EL (cell line): ENCODE measurements around the gene WHRN.

Source experiments
- DNase-seq: peaks from one replicate; pipeline ENCODE4 v3.0.0-alpha.2; 2016

WHRN gene

DNA sequence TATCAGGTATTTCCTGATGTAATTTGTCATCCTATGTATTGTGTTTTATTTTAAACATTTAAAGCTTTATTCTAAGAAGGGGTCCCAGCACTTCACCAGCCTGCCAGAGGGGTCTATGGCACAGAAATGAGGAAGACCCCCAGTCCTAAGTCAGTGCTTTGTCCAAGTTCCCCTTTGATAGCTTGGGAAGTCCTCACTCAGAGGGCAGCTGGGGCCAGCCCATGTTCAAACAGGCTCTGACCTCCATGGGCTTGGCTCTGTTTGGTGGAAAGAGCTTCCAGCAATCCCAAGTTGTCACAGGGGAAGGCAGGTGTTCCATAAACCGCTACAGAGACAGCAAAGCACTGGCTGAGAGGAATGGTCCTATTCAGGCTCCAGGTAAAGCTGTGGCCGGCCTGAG is 90.9 kb downstream of the WHRN start:
- no peak for DNase-seq

DNA sequence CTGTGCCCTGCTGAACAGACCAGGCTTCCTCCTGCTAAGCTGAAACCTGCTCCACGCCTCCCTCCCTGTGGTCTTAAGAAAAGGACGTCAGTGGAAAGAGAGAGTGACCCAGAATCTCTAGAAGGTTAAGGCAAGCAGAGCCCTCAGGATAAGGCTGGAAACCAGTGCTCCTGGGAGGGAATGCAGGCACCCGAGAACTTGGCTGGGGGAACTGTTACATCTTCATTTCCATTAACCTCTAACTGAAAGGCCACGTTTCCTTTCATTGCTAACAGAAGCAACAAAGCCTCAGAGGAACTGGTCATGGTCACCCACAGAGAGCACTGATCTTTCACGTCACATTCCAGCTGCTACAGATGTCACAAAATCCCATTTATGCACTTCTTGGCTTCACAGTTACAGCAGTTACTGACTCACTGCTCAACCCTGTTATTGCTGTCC is 91.4 kb downstream of the WHRN start:
- peak; percentile 24 for DNase-seq

DNA sequence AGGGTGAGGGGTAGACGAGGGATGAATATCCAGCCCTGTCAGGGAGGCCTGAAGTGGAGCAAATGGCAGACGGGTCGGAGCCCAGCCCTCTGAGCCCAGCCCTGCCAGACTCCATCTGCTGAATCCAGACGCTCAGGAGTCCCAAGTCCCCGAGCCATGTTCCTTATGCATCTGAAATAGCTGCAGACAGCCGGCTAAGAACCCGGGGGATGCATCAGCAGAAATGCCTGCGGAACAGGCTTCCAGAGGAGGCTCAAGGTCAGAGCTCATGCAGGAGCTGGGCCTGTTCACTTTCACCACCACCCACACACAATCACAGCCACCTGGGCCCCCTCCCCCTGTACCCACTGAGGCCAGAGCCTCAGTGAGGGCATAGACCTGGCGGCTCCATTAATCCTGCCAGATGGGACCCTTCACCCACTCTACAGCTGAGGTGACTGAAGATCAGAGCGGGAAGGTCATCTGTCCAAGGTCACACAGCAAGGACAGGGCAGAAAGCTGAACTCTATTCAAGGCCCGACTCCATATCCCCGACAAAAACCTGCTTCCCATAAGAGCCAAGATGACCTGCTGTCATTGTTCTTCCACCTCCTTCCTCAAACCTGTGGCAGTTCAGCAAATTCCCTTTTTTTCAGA is 93.1 kb downstream of the WHRN start:
- DNase-seq = no peak

DNA sequence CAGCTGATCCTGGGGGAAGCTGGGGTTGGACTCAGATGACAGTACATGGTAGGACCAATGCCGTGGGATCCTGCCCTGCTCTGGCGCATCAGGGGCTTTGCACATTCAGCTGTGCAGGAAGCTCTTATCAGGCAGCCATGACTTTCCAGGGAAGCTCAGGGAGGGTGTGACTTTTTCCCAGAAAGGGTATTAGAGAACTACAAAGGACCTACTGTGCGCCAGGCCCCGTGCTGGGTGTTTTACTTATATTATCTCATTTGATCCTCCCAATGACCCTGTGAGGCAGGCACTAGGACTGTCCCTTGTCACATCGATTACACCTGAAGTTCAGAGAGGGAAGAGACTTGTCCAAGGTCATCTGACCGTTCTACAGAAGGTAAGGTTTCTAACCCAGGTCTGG is 93.8 kb downstream of the WHRN start:
- DNase-seq = no peak

DNA sequence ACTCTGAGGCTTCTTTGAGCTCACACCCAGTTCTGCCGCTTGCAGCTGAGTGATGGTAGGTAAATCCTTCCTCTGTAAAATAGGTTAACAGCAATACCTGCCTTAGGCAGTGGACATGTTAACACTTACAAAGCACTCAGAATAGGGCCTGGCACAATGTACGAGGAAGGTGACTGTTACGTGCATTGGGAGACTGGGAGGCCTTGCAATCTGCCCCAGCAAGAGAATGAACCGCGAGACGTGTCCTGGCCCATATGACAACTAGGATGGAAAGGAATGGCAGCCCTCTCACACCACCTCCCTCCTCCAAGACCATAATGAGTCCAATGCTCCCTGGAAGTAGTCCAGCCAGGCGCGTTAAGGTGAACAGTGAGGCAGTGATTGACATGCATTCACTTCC is 94.4 kb downstream of the WHRN start:
- no peak for DNase-seq

DNA sequence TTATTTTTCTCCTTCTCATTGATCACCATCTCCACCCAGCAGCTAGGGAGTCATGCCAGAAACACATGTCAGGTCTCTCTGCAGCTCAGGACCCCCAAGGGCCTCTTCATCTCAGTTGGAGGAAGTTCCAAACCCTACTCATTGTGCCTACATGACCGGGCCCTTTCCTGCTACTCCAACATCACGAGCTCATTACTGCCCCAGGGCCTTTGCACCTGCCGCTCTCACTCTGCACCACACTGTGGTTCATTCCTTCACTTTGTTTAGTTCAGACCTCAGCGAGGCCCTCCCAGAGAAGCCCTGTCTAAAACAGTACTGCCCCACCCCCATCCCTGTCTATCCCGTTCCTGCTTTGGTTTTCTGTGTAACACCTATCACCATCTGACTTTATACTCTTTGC is 95.4 kb downstream of the WHRN start:
- DNase-seq = no peak

DNA sequence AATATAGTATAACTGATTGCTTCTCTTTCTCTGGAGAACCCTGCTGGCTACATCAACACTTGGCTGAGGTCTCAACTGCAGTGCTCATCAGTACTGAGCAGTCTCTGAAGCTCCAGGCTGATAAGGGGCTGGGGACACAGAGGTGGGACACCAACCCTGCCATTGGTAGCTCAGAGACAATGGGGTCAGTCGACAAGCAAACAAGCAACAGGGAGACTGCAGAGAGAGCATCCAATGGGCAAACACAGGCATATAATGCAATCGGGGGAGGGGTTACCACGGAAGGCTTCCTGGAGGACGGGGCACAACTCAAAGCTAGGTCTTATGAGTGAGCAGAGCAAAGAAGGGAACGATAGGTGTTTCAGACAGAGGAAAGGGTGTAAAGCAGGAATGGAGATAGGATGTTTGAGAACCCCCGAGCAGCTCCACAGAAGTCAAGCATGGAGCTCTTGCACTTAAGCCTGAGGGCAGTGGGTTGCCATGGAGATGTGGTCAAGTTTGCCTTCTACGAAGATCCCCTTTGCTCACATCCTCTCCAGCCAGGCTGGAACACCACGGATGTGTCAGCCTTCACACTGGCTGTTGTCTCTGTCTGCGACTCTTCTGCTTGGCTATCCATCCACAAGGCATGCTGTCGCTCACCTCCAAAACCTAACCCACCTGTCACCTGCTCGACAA is 96.0 kb downstream of the WHRN start:
- peak; percentile 87 for DNase-seq

DNA sequence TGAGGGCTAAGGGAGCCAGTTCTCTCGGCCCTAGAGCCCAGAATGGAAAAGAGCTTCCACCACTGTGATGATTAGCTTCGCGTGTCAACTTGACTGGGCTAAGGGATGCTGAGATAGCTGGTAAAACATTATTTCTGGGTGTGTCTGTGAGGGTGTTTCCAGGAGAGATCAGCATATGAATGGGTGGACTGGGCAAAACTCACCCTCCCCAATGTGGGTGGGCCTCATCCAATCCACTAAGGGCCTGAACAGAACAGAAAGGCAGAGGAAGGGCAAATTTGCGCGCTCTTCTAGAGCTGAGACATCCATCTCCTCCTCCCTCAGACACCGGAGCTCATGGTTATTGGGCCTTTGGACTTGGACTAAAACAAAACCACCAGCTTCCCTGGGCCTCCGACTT is 96.6 kb downstream of the WHRN start:
- no peak for DNase-seq

DNA sequence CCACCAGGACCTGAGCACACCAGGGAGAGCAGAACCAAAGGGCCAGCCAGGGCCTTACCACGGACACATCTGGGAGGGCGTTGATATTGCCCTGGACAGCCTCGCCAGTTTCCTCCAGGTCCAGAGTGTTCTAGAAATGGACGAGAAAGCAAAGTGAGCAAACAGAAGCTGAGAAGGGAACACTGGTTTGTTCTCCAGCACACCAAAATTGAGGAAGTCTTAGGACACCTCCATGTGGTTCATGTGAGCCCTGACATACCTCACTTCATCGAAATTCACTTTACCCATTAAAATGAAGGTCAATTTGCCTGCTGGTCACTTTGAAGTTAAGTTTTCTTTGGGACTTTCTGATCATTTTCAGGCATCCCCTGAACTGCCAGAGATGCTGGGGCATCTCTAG is 97.4 kb downstream of the WHRN start:
- DNase-seq = no peak

DNA sequence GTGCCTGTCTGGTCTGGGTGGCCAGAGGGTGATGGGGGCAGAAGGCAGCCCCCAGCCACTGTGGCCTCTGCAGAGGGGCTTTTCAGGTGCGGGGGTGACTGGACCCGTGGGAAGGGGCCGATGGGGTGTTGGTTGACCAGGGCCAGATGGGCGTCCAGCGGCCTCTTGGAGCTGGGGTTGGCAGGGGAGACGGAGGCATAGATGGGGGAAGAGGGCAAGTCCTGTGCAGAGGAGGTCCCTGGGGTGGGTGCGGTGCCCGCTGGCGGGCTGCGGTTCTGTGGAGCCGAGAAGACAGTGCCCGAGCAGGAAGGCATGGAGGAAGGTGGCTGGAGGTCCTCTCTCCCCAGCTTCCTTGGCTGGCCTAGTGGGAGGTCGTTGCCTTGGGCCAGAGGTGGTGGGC is 98.8 kb downstream of the WHRN start:
- no peak for DNase-seq

DNA sequence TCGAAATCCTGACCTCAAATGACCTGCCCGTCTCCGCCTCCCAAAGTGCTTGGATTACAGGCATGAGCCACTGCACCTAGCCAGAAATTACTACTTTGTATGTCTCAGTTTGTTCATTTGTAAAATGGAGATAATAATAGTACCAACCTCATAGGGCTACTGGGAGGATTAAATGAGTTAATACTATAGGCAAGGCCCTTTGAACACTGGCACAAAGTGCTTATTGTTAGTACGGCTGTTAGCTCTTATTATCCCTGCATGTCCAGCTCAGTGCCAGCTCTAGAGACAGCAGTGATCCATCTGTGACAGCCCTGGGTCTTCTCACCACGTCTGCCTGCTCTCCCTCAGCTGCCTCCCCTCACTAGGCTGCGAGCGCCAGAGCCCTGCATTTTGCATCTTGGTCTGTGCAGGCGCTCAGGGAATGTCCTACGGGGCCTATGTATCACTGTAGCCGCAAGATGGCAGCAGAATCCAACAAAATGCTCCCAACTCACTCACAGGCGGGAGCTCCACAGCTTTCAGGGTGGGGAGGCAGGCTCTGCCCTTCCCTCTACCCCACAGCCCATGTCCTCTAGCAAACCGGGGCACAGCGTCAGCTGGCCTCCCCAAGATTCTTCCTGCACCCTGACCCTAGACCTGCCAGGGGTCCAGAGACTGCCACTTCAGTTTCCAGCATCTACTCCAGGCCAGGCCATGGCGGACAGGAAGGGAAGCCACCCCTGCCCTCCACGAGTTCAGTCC is 99.8 kb downstream of the WHRN start:
- DNase-seq = peak; percentile 83

DNA sequence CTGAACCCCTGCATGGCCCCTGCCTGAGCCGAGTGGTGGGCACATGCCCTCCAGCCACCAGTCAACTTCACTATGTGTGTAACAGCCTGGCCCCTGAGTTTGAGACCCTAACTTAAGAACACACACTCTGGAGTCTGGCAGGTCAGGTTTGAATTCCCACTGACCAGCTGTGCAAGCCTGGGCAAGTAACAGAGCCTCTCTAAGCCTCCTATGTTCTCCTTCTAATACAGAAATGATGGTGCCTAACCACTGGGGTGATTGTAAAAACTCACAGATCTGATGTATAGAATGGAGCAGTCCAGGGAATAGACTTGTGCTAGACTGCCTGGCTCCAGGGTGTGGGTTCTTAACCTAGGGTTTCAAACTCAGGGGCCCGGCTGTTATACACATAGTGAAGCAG is 100.7 kb downstream of the WHRN start:
- no peak for DNase-seq

DNA sequence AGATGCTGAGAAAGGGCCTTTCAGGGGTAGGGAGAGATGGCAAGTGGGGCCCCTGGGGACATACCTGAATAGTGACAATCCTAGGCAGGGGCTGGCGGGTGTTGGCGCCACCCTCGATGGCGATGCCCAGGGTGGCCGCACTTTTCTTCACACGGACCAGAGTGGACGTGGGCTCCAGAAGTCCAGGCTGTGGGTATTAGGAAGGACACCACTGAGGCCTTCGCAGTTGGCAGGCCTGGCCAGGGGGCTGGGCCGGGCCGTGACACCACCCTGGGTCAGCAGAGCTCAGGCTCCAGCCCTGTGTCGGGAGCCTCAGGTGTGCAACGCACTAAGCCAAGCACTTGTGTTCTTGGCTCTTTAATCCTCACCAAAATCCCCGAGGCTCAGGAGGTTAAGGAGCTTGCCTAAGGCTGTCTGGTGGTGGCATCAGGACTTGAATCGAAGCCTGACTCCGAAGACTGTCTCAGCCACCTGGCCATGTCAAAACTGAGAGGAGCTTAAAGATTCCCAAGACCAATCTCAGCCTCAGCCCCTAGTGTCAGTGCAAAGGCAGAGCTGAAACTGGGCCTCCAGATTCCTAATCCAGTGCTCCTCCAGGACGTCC is 102.0 kb downstream of the WHRN start:
- DNase-seq = no peak

DNA sequence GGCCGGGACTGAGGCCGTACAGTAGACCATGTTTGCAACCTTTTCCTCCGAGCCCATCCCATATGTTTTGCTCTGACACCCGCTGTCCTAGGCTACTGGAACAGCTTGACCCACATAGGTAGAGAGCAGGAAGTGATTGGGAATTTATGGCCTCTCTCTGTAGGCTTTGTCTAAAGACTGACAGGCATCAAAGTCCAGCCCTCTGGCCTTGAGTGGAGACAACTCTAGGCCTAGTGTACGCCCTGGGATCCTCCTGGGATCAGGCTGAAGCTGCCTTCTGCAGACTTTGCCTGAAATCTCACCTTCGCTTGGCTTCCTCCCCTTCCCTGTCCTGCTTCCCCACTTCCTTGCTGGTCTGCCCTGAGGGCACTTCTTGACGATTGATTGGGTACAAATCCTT is 103.9 kb downstream of the WHRN start:
- DNase-seq = no peak

DNA sequence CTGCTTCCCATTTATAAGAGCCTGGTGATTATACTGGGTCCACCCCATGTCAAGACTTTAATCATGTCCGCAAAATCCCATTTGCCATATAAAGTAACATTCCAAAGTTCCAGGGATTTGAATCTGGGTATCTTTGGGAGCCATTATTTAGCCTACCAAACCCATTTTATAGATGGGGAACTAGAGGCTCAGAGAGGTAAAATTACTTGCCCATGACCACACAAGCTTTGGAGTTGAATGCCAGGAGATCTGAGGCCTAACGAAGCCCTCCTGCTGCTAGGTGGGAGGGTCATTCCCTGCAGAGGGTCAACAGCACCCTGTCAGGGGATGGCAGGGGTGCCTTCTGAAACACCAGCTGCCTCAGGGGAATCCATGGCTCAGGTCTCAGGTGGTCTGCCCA is 104.5 kb downstream of the WHRN start:
- no peak for DNase-seq

DNA sequence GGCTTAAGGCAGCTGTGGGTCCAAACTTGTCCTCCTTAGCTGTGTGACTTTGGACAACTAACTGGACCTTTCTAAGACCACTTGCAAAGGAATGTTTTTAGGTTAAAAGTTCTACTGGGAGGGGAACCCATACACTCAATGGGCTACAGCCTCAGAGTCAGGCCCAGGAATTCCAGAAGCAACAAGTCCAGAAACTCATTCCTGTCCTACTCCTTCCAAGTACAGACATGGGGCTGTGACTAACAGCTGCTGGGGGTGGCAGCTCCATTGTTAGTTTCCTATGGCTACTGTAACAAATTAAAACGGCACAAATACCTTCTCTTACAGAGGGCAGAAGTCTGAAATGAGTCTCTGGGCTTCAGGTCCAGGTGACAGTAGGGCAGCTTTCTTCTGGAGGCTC is 105.1 kb downstream of the WHRN start:
- DNase-seq = no peak

DNA sequence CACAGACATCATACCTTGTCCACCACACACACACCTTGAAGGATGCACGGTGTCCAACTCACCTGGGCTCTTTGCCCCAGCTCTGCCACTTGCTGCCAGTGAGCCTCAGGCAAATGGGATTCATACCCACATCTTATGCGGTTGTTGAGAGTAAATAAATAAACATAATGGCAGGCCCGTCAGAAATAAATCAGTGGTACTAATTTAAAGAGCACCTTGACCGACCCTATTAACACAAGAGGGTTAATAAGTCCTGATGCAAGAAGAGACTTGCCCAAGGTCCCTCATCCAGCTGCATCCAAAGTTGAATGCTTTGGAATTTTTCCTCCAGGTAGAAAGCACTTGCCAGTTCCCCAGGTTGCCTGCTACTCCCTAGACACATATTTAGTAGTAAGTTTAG is 105.9 kb downstream of the WHRN start:
- no peak for DNase-seq

DNA sequence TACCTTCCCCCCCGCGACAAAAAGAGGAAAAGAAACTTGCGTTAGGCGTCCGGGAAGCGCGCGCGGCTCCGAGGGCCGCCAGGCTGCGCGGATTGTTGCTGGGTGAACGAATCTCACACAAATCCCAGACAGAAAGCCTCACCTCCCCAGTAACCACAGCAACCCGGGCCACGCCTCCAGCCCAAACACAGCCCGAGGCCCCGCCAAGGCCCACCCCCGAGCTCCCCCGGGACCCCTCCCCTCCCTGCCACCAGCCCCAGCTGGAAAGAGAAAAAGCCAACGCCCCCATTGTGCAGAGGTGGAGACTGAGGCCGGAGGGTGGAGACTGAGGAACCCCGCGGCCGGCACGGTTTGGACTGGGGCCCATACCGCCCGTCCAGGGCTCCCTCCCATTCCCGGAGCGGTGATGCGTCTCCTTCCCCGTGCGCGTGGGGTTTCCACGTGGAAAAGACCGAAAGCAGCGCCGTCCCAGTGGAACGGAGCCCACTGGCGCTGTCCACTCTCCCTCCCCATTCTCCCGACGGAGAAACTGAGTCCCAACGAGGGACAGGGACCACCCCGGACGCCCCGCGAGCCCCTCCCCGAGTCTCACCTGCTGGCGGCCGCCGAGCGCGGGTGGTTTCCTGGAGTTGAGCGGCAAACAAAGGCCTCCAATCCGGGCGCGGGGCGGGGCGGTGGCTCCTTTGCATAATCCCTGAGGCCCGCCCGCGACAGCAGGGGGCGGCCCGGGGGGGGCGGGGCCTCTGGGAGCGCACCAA is 107.2 kb downstream of the WHRN start:
- peak; percentile 93 for DNase-seq

DNA sequence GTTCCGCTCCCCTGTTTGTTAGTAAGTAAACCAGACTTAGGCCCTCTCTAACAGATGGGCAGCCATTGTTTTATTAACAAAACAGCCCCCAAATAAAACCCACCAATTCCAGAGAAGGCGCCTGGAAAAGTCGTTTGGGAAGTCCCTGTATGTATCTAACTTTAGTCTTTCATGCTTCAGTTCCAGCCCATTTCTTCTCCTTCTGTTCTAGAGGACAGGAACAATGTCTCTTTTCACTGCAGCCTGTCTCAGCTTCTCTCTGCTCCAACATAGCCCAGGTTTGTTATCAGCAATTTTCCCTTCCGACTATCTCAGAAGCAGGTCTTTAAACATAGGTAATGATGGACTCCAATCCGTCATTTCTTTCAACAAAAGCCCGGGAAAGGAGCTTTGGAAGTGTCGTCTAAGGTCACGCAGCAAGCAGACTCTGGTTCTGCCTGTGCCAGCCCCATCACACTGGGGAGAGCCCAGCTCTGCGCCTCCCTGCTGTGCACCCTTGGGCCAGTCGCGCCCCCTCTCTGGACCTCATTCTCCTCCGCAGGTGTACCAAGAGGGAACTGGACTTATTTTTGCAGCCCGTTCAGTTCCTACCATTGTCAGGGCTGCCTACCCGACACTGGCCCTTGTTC is 107.9 kb downstream of the WHRN start:
- DNase-seq = no peak

DNA sequence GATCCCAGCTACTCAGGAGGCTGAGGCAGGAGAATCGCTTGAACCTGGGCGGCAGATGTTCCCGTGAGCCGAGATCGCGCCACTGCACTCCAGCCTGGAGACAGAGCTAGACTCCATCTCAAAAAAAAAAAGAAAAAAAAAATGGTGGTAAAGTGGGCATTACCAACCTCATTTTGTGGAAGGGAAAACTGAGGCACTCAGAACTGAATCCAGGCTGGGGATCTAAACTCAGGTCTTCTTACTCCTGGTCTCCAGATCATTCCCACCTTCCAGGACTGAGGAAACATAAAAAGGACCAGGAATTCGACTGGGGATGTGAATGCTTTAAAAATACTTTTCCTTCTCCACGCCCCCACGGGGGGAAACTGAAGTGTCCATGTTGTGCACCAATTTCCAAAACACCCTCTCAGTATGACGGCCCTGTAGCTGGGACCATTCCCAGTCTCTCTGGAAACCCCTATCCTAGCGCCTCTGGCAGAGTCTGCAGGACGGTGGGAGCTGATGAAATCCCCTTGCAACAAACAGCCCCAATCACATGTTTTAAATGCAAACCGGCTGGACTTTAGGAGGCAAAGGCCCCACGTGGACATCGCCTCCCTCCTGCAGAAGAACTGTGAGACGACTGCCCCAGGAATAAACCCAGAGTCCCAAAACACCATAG is 108.6 kb downstream of the WHRN start:
- peak; percentile 31 for DNase-seq

DNA sequence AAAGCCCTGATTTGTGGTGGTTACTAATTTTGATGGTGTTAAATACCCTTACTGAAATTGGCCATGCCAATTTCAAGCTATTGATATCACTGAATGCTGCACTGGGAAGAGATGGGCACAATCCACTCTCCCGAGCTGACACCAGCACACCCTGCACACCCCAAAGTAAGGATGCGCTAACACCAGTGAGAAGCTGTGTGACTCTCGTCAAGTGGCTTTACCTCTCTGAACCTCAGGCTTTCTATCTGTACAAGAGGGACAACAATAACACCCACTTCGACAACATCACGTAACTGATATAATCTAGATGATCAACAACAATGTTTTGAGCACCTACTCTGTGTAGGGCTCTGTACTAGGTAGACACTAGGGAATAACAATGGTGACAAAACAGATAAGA is 109.5 kb downstream of the WHRN start:
- DNase-seq = no peak

DNA sequence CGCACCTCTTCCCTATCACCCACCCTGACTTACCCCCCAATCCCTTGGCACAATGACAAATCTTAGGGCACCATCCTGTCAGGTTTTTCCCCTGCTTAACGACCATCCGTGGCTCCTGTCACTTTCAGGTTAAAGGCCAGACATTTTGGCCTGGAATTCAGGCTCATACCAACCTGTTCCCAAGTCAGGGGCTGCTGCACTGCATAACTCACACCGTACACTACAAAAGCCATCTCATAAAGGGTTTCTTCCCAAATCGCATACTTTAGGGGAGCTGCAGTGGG is 110.0 kb downstream of the WHRN start:
- no peak for DNase-seq
